Esophagus muscularis mucosa (tissue), 4 donors: ENCODE measurements around the gene PFN3. TPM values are rescaled to one million over a fixed set of nuclear protein-coding genes. Genes with fewer than 3 reads are reported as not detected.

ENCODE experiments used
- DNase-seq: peaks from one replicate; pipeline ENCODE4 v3.0.0-alpha.2; 2017; ENCODE audit errors: extremely low spot score
- H3K27ac ChIP-seq, 4 donors: fragments of 200-600 bp; sonication (generic); replicated peaks in 1 of 4; 1 replicate in 3 of 4; 2 replicates in 1 of 4; pipeline ENCODE4 v1.5.1; 2016 to 2019; ENCODE audit warnings: mild to moderate bottlenecking in 1 of 4
- H3K27me3 ChIP-seq, 4 donors: fragments of 200-600 bp; sonication (generic); one replicate each; pipeline versions ENCODE4 v1.5.1 to v1.6.0; 2016 to 2019
- H3K36me3 ChIP-seq, 4 donors: fragments of 200-600 bp; sonication (generic); one replicate each; pipeline ENCODE4 v1.5.1; 2016 to 2019
- H3K4me1 ChIP-seq, 4 donors: fragments of 200-600 bp; sonication (generic); one replicate each; pipeline ENCODE4 v1.5.1; 2016 to 2019
- H3K4me3 ChIP-seq, 4 donors: fragments of 200-600 bp; sonication (generic); 1 replicate in 2 of 4; 2 replicates in 2 of 4; pipeline ENCODE4 v1.5.1; 2016 to 2019; ENCODE audit warnings: mild to moderate bottlenecking in 4 of 4, moderate library complexity in 1 of 4
- H3K9me3 ChIP-seq, 4 donors: fragments of 200-600 bp; sonication (generic); 1 replicate in 3 of 4; 2 replicates in 1 of 4; pipeline ENCODE4 v1.5.1; 2016 to 2019
- EP300 ChIP-seq: sonication (generic); formaldehyde crosslinking; IDR thresholded peaks from one replicate; pipeline ENCODE4 v1.6.1; 2017; ENCODE audit warnings: antibody characterized with exemption
- POLR2A ChIP-seq: fragments of 450-650 bp; IDR thresholded peaks from one replicate; pipeline ENCODE4 v1.6.1; 2017; ENCODE audit warnings: antibody characterized with exemption, moderate library complexity, mild to moderate bottlenecking, low read depth
- POLR2AphosphoS5 ChIP-seq, 2 donors: sonication (generic); formaldehyde crosslinking; IDR thresholded peaks; one replicate each; pipeline ENCODE4 v1.6.1; 2017; ENCODE audit warnings: antibody characterized with exemption in 2 of 2
- WGBS: methylation state at CpG from one replicate; pipeline ENCODE4 v1.1.5; 2018; 5-methylcytosine and 5-hydroxymethylcytosine counted together
- intact Hi-C: fragments of 100-400 bp; cut with DNase I; formaldehyde crosslinking; loops from one replicate; pipeline ENCODE4 v1.15.1; 2023
- total RNA-seq, 4 donors: library from RNA; depleted of rRNA; stranded (reverse); fragments of >200 nt; gene quantifications; one replicate each; pipeline versions ENCODE4 v1.1.0 to v1.2.1, GENCODE V29; 2016
- TF ChIP-seq, protein P1 (sequence below), 3 experiments: fragments of 200-600 bp in 2 of 3; fragments of 450-650 bp in 1 of 3; sonication (generic) in 2 of 3; IDR thresholded peaks; one replicate each; pipeline ENCODE4 v1.5.1; 2017 to 2019; ENCODE audit warnings: antibody characterized with exemption in 3 of 3, mild to moderate bottlenecking in 2 of 3, moderate library complexity in 1 of 3

The PFN3 gene
- total RNA-seq, 4 donors from 2014 or later: not detected

DNA sequence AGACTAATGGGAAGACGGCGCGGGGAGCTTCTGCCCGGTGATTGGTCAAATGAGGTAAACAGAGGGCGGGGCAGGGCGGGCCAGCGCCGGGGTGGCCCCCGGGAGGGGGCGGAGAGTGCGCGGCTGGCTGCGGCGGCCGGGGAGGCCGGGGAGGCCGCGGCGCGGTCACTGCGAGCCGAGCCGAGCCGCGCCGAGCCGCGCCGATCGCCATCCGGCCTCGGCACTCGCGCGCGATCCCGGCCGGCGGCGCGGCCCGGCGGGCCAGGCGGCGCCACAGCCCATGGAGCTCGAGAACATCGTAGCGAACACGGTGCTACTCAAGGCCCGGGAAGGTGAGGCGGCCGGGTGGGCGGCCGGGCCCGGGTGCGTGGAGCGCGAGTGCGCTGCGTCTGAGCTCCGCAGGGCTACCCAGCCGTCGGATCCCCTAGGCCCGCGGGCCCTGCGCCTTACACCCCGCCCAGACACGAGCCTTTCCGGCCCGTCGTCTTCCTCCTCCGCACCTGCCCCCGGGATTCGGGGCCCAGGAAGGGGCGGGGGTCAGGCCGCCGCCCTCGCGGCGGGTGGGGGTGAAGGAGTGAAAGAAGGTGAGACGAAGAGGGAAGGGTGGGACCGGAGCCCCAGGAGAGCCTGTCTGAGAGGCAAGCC lies 26.2 kb upstream of the PFN3 start, which contains the start of gene GRK6:
Gene GRK6 (plus strand): TSS at position 111 of the 645 bp plus-strand sequence. CDS start 170 bp downstream, at position 281.
- no peak for TF ChIP-seq POLR2A
- TF ChIP-seq, protein P1, sequence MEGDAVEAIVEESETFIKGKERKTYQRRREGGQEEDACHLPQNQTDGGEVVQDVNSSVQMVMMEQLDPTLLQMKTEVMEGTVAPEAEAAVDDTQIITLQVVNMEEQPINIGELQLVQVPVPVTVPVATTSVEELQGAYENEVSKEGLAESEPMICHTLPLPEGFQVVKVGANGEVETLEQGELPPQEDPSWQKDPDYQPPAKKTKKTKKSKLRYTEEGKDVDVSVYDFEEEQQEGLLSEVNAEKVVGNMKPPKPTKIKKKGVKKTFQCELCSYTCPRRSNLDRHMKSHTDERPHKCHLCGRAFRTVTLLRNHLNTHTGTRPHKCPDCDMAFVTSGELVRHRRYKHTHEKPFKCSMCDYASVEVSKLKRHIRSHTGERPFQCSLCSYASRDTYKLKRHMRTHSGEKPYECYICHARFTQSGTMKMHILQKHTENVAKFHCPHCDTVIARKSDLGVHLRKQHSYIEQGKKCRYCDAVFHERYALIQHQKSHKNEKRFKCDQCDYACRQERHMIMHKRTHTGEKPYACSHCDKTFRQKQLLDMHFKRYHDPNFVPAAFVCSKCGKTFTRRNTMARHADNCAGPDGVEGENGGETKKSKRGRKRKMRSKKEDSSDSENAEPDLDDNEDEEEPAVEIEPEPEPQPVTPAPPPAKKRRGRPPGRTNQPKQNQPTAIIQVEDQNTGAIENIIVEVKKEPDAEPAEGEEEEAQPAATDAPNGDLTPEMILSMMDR (IDR thresholded peaks at IDR 0.05): peak in 1 of 3 experiments; percentile 4
- H3K36me3 ChIP-seq: peaks cover 0 to 22% (median 15%) of the 10 kb centered on the region in 4 donors
- no peaks in the 10 kb centered on the region for H3K9me3 ChIP-seq
- peak within 1 kb of the TSS; percentile 89 to 95 (median 90) for H3K27ac ChIP-seq
- H3K27me3 ChIP-seq: no peaks in the 10 kb centered on the region
- H3K4me1 ChIP-seq: peaks cover 34 to 56% (median 54%) of the 10 kb centered on the region in 4 donors
- intact Hi-C loops: loop anchor here (2.0 kb wide), 2 partner anchors 28 to 74 kb away; no protein-coding TSS in a partner anchor
- 1% methylated on average over 25 of the region's 82 CpGs for WGBS
- peak within 1 kb of the TSS; percentile 74 to 94 (median 85) for H3K4me3 ChIP-seq
- no peak for DNase-seq

DNA sequence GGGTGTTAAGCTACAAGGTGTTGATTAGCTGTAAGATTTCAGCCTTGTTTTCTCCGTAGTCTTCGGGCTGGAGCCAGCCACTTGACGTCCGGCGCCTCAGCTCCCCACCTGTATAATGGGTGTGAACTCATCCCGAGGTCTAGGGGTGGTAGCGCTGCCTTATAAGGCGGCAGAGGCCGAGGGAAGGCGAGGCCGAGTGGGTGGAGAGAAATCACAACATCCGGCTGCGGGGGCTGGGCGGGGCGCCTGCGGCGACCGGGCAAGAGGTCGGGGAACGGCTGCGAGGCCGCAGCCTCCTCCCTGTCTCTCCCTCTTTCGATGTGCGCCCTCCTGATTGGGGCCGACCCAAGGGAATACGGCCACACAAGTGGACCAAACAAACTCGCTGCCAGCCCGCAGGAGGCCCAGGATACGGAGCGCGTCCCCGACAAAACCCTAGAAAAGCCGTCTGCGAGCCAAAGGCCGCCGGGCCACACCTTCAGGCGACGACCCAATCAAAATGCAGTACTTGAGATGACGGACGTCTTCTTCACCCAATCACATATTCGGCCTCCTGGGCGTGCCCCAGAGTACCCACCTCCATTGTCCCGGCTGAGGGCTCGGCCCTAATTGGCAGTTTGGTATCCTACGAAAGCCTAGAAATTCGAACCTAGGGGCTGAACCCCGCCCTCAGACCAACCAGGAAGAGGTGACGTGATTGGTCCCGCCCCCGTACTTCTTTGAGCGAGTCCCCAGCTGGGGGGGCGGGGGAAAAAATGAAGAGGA lies 25.5 kb upstream of the PFN3 start:
- peak; percentile 82 to 95 for TF ChIP-seq POLR2AphosphoS5 (IDR thresholded peaks at IDR 0.05)
- no peak for TF ChIP-seq EP300
- TF ChIP-seq POLR2A: peak; percentile 69
- TF ChIP-seq, protein P1 (IDR thresholded peaks at IDR 0.05): peak in 1 of 3 experiments; percentile 3
- Histone ChIP-seq H3K9me3 (no peaks in the 10 kb centered on the region), H3K4me3 (peak overlapping the region; percentile 52 to 74 (median 61)), H3K36me3 (peaks cover 0 to 15% (median 10%) of the 10 kb centered on the region in 4 donors), H3K27ac (peak overlapping the region; percentile 89), H3K4me1 (peaks cover 28 to 49% (median 47%) of the 10 kb centered on the region in 4 donors), H3K27me3 (no peaks in the 10 kb centered on the region)
- peak; percentile 100 for DNase-seq
- WGBS: under 1% methylated on average over 26 of the region's 52 CpGs
- intact Hi-C loops: loop anchor here (2.0 kb wide), 2 partner anchors 29 to 75 kb away; no protein-coding TSS in a partner anchor

DNA sequence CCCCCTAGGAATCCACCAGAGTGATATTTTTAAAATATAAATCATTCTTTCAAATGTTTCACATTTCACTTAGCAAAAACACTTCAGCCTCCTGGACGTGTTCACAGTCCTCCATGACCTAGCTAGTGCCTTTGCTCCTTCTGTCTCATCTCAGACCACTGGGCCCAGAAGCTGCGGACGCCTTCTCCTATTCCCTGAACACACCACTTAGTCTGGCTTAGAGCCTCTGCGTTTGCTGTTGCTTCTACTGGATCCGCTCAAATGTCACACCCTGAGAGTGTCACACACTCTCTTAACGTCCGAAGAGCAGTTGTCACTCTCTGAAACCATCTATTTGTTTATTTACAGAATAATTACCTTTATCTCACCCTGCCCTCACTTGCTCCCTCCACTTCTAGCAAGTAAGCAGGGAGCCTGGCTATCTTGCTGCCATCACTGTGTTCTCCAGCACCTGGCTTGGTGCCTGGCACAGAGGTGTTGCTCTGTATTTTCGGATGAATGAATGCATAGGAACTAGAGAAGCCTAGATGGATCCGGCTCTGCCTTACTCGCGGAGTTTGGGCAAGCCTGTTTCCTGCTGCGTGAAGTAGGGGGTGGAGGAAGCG lies 24.8 kb upstream of the PFN3 start:
- H3K4me1 ChIP-seq: peaks cover 25 to 42% (median 40%) of the 10 kb centered on the region in 4 donors
- H3K27me3 ChIP-seq: no peaks in the 10 kb centered on the region
- intact Hi-C loops: no loop called here
- H3K27ac ChIP-seq: peak overlapping the region; percentile 89
- WGBS: 48% methylated on average over 12 of the region's 13 CpGs
- no peaks in the 10 kb centered on the region for H3K9me3 ChIP-seq
- TF ChIP-seq EP300 (no peak), POLR2A (no peak), POLR2AphosphoS5 (IDR thresholded peaks at IDR 0.05) (no peak)
- TF ChIP-seq, protein P1 (IDR thresholded peaks at IDR 0.05): no peak
- peaks cover 0 to 8% (median 3%) of the 10 kb centered on the region in 4 donors for H3K36me3 ChIP-seq
- H3K4me3 ChIP-seq: peak overlapping the region; percentile 52 to 74 (median 61)
- no peak for DNase-seq

DNA sequence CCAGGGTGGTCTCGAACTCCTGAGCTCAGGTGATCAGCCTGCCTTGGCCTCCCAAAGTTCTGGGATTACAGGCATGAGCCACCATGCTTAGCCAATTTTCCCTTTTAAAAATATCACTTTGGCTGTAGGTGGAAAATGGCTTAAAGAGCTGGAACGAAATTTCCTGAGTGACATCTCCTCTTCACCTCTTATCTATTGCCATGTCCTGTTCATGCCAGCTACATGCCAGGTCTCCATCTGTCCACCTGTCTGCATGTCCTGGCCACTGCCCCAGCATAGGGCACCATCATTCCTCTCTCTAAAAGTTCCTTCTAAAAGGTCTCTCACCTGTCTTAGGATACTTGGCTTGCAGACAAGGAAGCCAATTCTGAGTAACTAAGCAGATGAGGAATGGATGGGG lies 23.2 kb upstream of the PFN3 start:
- Histone ChIP-seq H3K27ac (no peak overlapping the region), H3K9me3 (no peaks in the 10 kb centered on the region), H3K4me1 (peaks cover 19 to 26% (median 25%) of the 10 kb centered on the region in 4 donors), H3K36me3 (no peaks in the 10 kb centered on the region), H3K4me3 (no peak overlapping the region), H3K27me3 (no peaks in the 10 kb centered on the region)
- intact Hi-C loops: no loop called here
- no peak for DNase-seq
- TF ChIP-seq POLR2A (no peak), POLR2AphosphoS5 (IDR thresholded peaks at IDR 0.05) (no peak)
- WGBS: 90% methylated on average over 2 of the region's 2 CpGs
